ENCODE results near the gene LDLRAD3. TPM values are rescaled to one million over a fixed set of nuclear protein-coding genes. Genes with fewer than 3 reads are reported as not detected.

Gene LDLRAD3
- total RNA-seq, 4 donors from 2014 or later, result 39.7 to 50.9 (median 46.0) TPM

DNA sequence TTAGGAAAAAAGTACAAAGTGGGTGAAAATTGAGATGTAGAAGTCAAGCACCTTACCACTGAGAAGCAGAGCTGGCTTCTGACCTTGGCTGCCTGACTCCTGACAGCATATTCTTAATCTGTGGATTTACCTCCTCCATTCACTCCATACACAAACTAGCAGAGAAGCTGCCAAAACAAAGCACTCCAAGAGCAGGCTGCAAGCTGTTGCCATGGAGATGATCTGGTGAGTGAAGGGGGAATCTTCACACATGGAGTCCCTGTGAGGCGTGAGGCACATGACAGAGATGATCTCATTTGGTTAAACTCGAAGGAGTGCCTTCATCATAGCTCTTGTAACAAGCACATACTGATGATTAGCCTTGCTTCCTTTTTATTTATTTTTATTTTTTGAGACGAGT, 329.2 kb downstream of the LDLRAD3 start:
- DNase-seq (ENCODE audit: low spot score in 2 of 2), result no peak
- H3K36me3 ChIP-seq, result peaks cover 72% of the 10 kb centered on the region
- no peaks in the 10 kb centered on the region for H3K9me3 ChIP-seq
- no peaks in the 10 kb centered on the region for H3K27me3 ChIP-seq
- no peak for TF ChIP-seq EP300 (IDR thresholded peaks at IDR 0.05)
- TF ChIP-seq POLR2A (IDR thresholded peaks at IDR 0.05), result no peak
- TF ChIP-seq POLR2AphosphoS5 (IDR thresholded peaks at IDR 0.05), result no peak
- no peak for TF ChIP-seq CTCF (IDR thresholded peaks at IDR 0.05)
- H3K27ac ChIP-seq, result no peak overlapping the region
- no peak overlapping the region for H3K4me3 ChIP-seq
- 96% methylated on average over 3 of the region's 3 CpGs for WGBS
- no peaks in the 10 kb centered on the region for H3K4me1 ChIP-seq

GRCh38 chr11:36274414-36274813, 330.6 kb downstream of the LDLRAD3 start:
- Histone ChIP-seq H3K36me3 (peaks cover 83% of the 10 kb centered on the region), H3K4me3 (no peak overlapping the region), H3K27me3 (no peaks in the 10 kb centered on the region), H3K9me3 (no peaks in the 10 kb centered on the region), H3K4me1 (no peaks in the 10 kb centered on the region), H3K27ac (no peak overlapping the region)
- 100% methylated on average over 1 of the region's 7 CpGs for WGBS
- DNase-seq (ENCODE audit: low spot score in 2 of 2), result no peak
- TF ChIP-seq POLR2A (IDR thresholded peaks at IDR 0.05) (no peak), POLR2AphosphoS5 (IDR thresholded peaks at IDR 0.05) (no peak)

DNA sequence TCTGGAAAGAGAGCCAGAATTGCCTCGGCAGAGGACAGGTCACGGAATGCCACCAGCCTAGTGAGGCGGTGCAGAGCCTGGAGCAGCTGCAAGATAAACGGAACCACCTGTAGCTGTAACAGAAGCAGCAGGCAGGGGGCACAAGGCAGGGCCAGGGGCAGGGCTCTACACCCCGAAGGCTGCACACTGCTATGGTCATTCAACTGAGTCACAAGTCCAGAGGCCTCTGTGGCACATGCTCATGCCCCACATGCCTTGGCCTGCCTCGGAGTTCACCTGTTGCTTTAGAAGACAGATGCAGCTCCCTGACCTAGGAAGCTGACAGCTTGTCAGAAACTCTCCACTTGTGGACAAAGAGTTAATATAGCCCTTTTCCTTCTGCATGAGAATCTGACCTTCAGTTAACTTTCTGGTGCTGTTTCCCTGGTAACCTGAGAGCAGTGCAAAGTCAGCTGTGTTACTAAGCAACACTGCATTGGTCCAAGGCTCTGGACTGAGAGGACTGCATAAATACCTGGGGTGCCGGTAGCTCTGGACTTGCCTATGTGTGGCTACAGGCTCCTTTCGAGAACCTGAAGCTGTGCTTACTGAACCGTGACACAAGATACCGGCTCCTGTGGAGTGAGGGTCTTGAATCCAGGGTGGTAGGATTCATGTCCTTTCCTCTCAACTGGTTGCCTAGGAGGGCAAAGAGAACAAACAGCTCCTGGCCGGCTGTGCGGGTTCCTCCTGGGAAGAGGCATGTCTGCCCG, 334.8 kb downstream of the LDLRAD3 start:
- DNase-seq (ENCODE audit: low spot score in 2 of 2), result no peak
- H3K27ac ChIP-seq, result no peak overlapping the region
- H3K9me3 ChIP-seq, result peaks cover 5% of the 10 kb centered on the region
- no peaks in the 10 kb centered on the region for H3K27me3 ChIP-seq
- no peak overlapping the region for H3K4me3 ChIP-seq
- H3K4me1 ChIP-seq, result no peaks in the 10 kb centered on the region
- H3K36me3 ChIP-seq, result peaks cover 49% of the 10 kb centered on the region
- TF ChIP-seq POLR2AphosphoS5 (IDR thresholded peaks at IDR 0.05) (no peak), POLR2A (IDR thresholded peaks at IDR 0.05) (no peak), CTCF (IDR thresholded peaks at IDR 0.05) (no peak), EP300 (IDR thresholded peaks at IDR 0.05) (no peak)
- WGBS, result 79% methylated on average over 11 of the region's 13 CpGs

GRCh38 chr11:36280531-36280930, 336.7 kb downstream of the LDLRAD3 start:
- no peak overlapping the region for H3K4me3 ChIP-seq
- DNase-seq (ENCODE audit: low spot score in 2 of 2), result no peak
- WGBS, result 30% methylated on average over 1 of the region's 1 CpG
- no peak overlapping the region for H3K27ac ChIP-seq
- H3K36me3 ChIP-seq, result peaks cover 30% of the 10 kb centered on the region
- H3K9me3 ChIP-seq, result peaks cover 5% of the 10 kb centered on the region
- no peaks in the 10 kb centered on the region for H3K4me1 ChIP-seq
- TF ChIP-seq POLR2AphosphoS5 (IDR thresholded peaks at IDR 0.05) (no peak), CTCF (IDR thresholded peaks at IDR 0.05) (no peak), POLR2A (IDR thresholded peaks at IDR 0.05) (no peak)
- H3K27me3 ChIP-seq, result no peaks in the 10 kb centered on the region

Data from suprapubic skin (tissue), 4 donors.